Duodenal mucosa (tissue), 2 donors: ENCODE measurements around the gene WDR35.

Source experiments
- H3K27ac ChIP-seq: one replicate; pipeline ENCODE4 v1.7.0; 2013; ENCODE audit warnings: low read depth, low read length
- H3K27me3 ChIP-seq, 2 donors: one replicate each; pipeline ENCODE4 v1.7.0; 2013; ENCODE audit warnings: low read length in 2 of 2, control low read depth in 1 of 2; ENCODE audit not compliant: insufficient read depth in 2 of 2, control insufficient read depth in 1 of 2
- H3K36me3 ChIP-seq, 2 donors: one replicate each; pipeline ENCODE4 v1.7.0; 2013; ENCODE audit warnings: low read length in 2 of 2, control low read depth in 1 of 2; ENCODE audit not compliant: insufficient read depth in 2 of 2, control insufficient read depth in 1 of 2
- H3K4me1 ChIP-seq, 2 donors: one replicate each; pipeline ENCODE4 v1.7.0; 2013; ENCODE audit warnings: low read length in 2 of 2, control low read depth in 1 of 2; ENCODE audit not compliant: insufficient read depth in 2 of 2, control insufficient read depth in 1 of 2
- H3K4me3 ChIP-seq, 2 donors: one replicate each; pipeline ENCODE4 v1.7.0; 2013; ENCODE audit warnings: low read length in 2 of 2, low read depth in 1 of 2
- H3K9ac ChIP-seq, 2 donors: one replicate each; pipeline ENCODE4 v1.7.0; 2013; ENCODE audit warnings: low read length in 2 of 2, low read depth in 1 of 2
- H3K9me3 ChIP-seq, 2 donors: one replicate each; pipeline ENCODE4 v1.7.0; 2013; ENCODE audit warnings: low read length in 2 of 2, control low read depth in 1 of 2; ENCODE audit not compliant: control insufficient read depth in 1 of 2

Gene WDR35

GRCh38 chr2:19988600-19988999 lies 1.3 kb downstream of the WDR35 start:
- Histone ChIP-seq H3K36me3 (no peaks in the 10 kb centered on the region), H3K4me1 (peaks cover 8 to 11% of the 10 kb centered on the region in 2 donors), H3K27me3 (no peaks in the 10 kb centered on the region), H3K4me3 (no peak overlapping the region), H3K9ac (no peak overlapping the region), H3K9me3 (no peaks in the 10 kb centered on the region), H3K27ac (no peak overlapping the region)

- no peak overlapping the region for H3K4me3 ChIP-seq
- H3K36me3 ChIP-seq, result no peaks in the 10 kb centered on the region
- no peak overlapping the region for H3K9ac ChIP-seq
Measured at GRCh38 chr2:19987936-19988335, 2.0 kb downstream of the WDR35 start.

GRCh38 chr2:19982268-19982667 lies 7.6 kb downstream of the WDR35 start:
- H3K4me1 ChIP-seq, result no peaks in the 10 kb centered on the region
- no peaks in the 10 kb centered on the region for H3K9me3 ChIP-seq
- no peak overlapping the region for H3K4me3 ChIP-seq
- no peak overlapping the region for H3K9ac ChIP-seq
- H3K36me3 ChIP-seq, result peaks cover 0 to 4% of the 10 kb centered on the region in 2 donors
- no peaks in the 10 kb centered on the region for H3K27me3 ChIP-seq
- no peak overlapping the region for H3K27ac ChIP-seq

More at GRCh38 chr2:19987936-19988335, 2.0 kb downstream of the WDR35 start:
- Histone ChIP-seq H3K27ac (no peak overlapping the region), H3K27me3 (no peaks in the 10 kb centered on the region), H3K4me1 (peaks cover 8 to 11% of the 10 kb centered on the region in 2 donors), H3K9me3 (no peaks in the 10 kb centered on the region)

GRCh38 chr2:19979932-19980331 lies 10.0 kb downstream of the WDR35 start:
- no peaks in the 10 kb centered on the region for H3K9me3 ChIP-seq
- no peaks in the 10 kb centered on the region for H3K4me1 ChIP-seq
- H3K9ac ChIP-seq, result no peak overlapping the region
- H3K27ac ChIP-seq, result no peak overlapping the region
- H3K27me3 ChIP-seq, result no peaks in the 10 kb centered on the region
- no peak overlapping the region for H3K4me3 ChIP-seq
- H3K36me3 ChIP-seq, result peaks cover 0 to 4% of the 10 kb centered on the region in 2 donors

- no peaks in the 10 kb centered on the region for H3K9me3 ChIP-seq
- no peak overlapping the region for H3K4me3 ChIP-seq
- H3K9ac ChIP-seq, result no peak overlapping the region
- H3K27me3 ChIP-seq, result no peaks in the 10 kb centered on the region
- peaks cover 0 to 7% of the 10 kb centered on the region in 2 donors for H3K36me3 ChIP-seq
- H3K4me1 ChIP-seq, result no peaks in the 10 kb centered on the region
- H3K27ac ChIP-seq, result no peak overlapping the region
Measured at GRCh38 chr2:19973466-19973865, 16.4 kb downstream of the WDR35 start.

DNA sequence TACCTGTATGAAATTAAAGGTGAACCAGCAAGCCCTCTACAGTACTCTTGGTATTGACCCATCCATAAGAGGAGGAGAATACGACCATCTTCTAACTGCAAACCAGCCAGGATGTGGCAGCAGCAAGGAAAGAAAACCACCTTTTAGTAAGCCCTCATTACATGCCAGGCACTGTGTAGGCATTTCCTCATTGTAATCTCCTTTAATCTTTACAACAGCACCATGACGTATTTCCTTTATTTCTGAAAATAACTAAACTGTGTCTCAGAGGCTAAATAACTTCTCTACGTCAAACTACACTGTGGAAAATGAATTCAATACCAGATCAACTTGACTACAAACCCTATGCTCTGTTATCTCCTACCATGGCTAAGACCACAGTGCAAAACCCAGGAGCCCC lies 18.2 kb downstream of the WDR35 start:
- peaks cover 0 to 2% of the 10 kb centered on the region in 2 donors for H3K36me3 ChIP-seq
- no peaks in the 10 kb centered on the region for H3K4me1 ChIP-seq
- H3K9ac ChIP-seq, result no peak overlapping the region
- H3K27me3 ChIP-seq, result no peaks in the 10 kb centered on the region
- no peak overlapping the region for H3K4me3 ChIP-seq
- H3K27ac ChIP-seq, result no peak overlapping the region
- H3K9me3 ChIP-seq, result no peaks in the 10 kb centered on the region

- no peaks in the 10 kb centered on the region for H3K36me3 ChIP-seq
- no peaks in the 10 kb centered on the region for H3K9me3 ChIP-seq
- no peak overlapping the region for H3K9ac ChIP-seq
- no peaks in the 10 kb centered on the region for H3K27me3 ChIP-seq
- no peak overlapping the region for H3K27ac ChIP-seq
- H3K4me1 ChIP-seq, result no peaks in the 10 kb centered on the region
- H3K4me3 ChIP-seq, result no peak overlapping the region
Measured at GRCh38 chr2:19963386-19963785, 26.5 kb downstream of the WDR35 start.

- Histone ChIP-seq H3K4me3 (no peak overlapping the region), H3K9me3 (no peaks in the 10 kb centered on the region), H3K27me3 (no peaks in the 10 kb centered on the region), H3K9ac (no peak overlapping the region), H3K27ac (no peak overlapping the region), H3K4me1 (no peaks in the 10 kb centered on the region), H3K36me3 (no peaks in the 10 kb centered on the region)
Measured at GRCh38 chr2:19955544-19956422, 34.1 kb downstream of the WDR35 start.

DNA sequence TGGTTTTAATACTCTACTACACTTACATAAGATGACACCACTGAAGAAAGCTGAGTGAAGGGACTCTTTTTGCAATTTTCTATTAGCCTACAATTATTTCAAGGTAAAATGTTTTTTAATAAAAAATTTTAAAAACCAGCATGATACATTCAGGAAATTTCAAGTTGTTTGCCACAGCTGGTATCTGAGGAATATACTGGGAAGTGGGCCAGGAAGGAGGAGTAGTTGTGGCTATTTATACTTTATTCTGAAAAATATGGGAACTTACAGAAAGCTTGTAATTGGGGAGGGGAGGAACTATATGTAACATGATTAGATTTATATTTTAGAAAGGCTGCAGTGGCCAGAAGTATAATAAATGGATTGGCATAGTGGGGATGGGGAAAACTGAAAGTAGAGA lies 40.8 kb downstream of the WDR35 start:
- no peaks in the 10 kb centered on the region for H3K9me3 ChIP-seq

DNA sequence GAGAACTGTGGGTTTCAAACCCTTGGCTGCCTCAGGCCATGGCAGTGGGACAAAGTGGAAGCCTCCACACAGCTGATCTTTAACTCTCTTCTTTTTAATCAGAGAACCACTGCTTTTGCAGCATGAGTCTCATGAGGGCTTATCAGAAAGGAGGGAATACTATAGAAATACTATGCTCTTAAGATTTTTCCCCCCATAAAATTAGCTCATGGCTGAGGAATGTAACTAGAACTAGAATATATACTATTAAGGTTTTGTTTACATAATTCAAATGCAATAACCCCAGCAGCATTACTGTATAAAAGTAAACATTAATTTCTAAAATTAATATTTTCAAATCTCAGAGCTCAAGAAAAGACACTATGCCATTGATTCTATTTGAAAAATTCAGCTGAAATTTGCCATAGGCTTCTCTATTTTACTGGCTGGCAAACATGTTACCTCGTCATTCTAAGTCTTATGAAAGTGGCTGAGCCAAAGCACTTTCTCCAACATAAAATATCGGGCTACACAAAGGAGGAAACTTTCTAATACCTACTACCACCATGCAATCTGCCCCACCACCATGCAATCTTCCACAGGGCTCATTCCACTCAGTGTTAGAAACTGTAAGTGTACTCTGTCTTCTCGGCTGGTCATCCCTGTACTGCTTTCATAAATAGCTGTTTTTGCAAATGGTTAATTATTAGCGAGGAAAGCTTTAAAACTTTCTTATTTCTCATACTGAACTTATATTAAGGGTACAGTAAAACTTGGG lies 42.5 kb downstream of the WDR35 start:
- Histone ChIP-seq H3K9ac (no peak overlapping the region), H3K27ac (no peak overlapping the region), H3K4me3 (no peak overlapping the region)

More for the DNA sequence above, 40.8 kb downstream of the WDR35 start:
- H3K4me1 ChIP-seq, result no peaks in the 10 kb centered on the region
- H3K4me3 ChIP-seq, result no peak overlapping the region
- no peak overlapping the region for H3K9ac ChIP-seq
- H3K27me3 ChIP-seq, result no peaks in the 10 kb centered on the region
- no peak overlapping the region for H3K27ac ChIP-seq
- no peaks in the 10 kb centered on the region for H3K36me3 ChIP-seq

More for the DNA sequence above, 42.5 kb downstream of the WDR35 start:
- Histone ChIP-seq H3K27me3 (no peaks in the 10 kb centered on the region), H3K4me1 (no peaks in the 10 kb centered on the region), H3K9me3 (no peaks in the 10 kb centered on the region), H3K36me3 (no peaks in the 10 kb centered on the region)
